A673 (cell line): ENCODE data around the gene GATA5. TPM values are rescaled to one million over a fixed set of nuclear protein-coding genes. Genes with fewer than 3 reads are reported as not detected.

Experiments used
- BruUV-seq: library from RNA; stranded (reverse); fragments of 400-500 nt; replicated peaks from 2 replicates; lab custom pipeline; 2021; lab: Mats Ljungman, UMichigan
- CTCF ChIA-PET: fragments of 300-600 bp; sonication (Branson Sonifier 250); formaldehyde crosslinking; loops from one replicate; lab custom pipeline; 2022; ENCODE audit warnings: antibody characterized with exemption; lab: Charles Lee
- POLR2A ChIA-PET: fragments of 300-600 bp; sonication (Branson Sonifier 250); formaldehyde crosslinking; loops from one replicate; lab custom pipeline; 2022; ENCODE audit warnings: antibody characterized with exemption; ENCODE audit not compliant: low non-redundant PET; lab: Charles Lee
- DNase-seq: peaks from one replicate; pipeline ENCODE4 v3.0.0-alpha.2; 2015; ENCODE audit warnings: low spot score
- H3K27ac ChIP-seq: fragments of 200-600 bp; sonication (generic); 2 replicates; pipeline ENCODE4 v1.5.1; 2016; ENCODE audit warnings: mixed run types, low read depth, mild to moderate bottlenecking, mixed read lengths, antibody characterized with exemption, low read length; ENCODE audit not compliant: poor library complexity, severe bottlenecking
- H3K27me3 ChIP-seq: fragments of 200-600 bp; sonication (generic); replicated peaks from 2 replicates; pipeline ENCODE4 v1.6.1; 2017; ENCODE audit warnings: mixed run types, low read depth, mild to moderate bottlenecking, mixed read lengths, antibody characterized with exemption, low read length; ENCODE audit not compliant: insufficient read depth, poor library complexity
- H3K36me3 ChIP-seq: fragments of 200-600 bp; sonication (generic); 2 replicates; pipeline ENCODE4 v1.6.1; 2016; ENCODE audit warnings: mixed run types, mild to moderate bottlenecking, mixed read lengths, antibody characterized with exemption, low read length; ENCODE audit not compliant: insufficient read depth, poor library complexity, severe bottlenecking
- H3K4me1 ChIP-seq: fragments of 200-600 bp; sonication (generic); 2 replicates; pipeline ENCODE4 v1.6.1; 2017; ENCODE audit warnings: mixed run types, mild to moderate bottlenecking, mixed read lengths, antibody characterized with exemption, low read length; ENCODE audit not compliant: insufficient read depth, poor library complexity, severe bottlenecking
- H3K4me3 ChIP-seq: fragments of 200-600 bp; sonication (generic); 2 replicates; pipeline ENCODE4 v1.5.1; 2016; ENCODE audit warnings: low read depth, mixed run types, mild to moderate bottlenecking, mixed read lengths, low read length; ENCODE audit not compliant: poor library complexity, severe bottlenecking
- H3K9me3 ChIP-seq: fragments of 200-600 bp; sonication (generic); 2 replicates; pipeline ENCODE4 v1.6.1; 2016; ENCODE audit warnings: mixed run types, low read depth, mild to moderate bottlenecking, mixed read lengths, antibody characterized with exemption, low read length; ENCODE audit not compliant: poor library complexity, severe bottlenecking
- CTCF ChIP-seq: fragments of 300-800, 200-600 bp; sonication (generic); conservative IDR thresholded peaks from 2 replicates; pipeline ENCODE4 v1.5.1; 2017; ENCODE audit warnings: low read depth, mild to moderate bottlenecking, antibody characterized with exemption, low read length, moderate library complexity, mixed read lengths
- EZH2 ChIP-seq: fragments of 200-600 bp; sonication (generic); IDR thresholded peaks from 2 replicates; pipeline ENCODE4 v1.6.1; 2017; ENCODE audit warnings: borderline replicate concordance, low read depth, mild to moderate bottlenecking, mixed read lengths, antibody characterized with exemption, low read length; ENCODE audit not compliant: poor library complexity, severe bottlenecking
- intact Hi-C: fragments of 100-400 bp; cut with micrococcal nuclease; formaldehyde crosslinking; loops from one replicate; pipeline ENCODE4 v1.10.0; 2022; ENCODE audit not compliant: unreplicated experiment
- total RNA-seq: library from RNA; stranded (reverse); gene quantifications from 2 replicates; pipeline ENCODE4 v1.2.3, GENCODE V29; 2021

Gene GATA5
- total RNA-seq, 1 experiment from 2014 or later: not detected

- no peak for DNase-seq
- ChIA-PET POLR2A (no interaction called here), CTCF (no interaction called here)
- BruUV-seq: no TSS peak
- Histone ChIP-seq H3K27ac (no peak overlapping the region), H3K4me3 (no peak overlapping the region), H3K27me3 (peaks cover 86% of the 10 kb centered on the region), H3K9me3 (no peaks in the 10 kb centered on the region), H3K4me1 (peaks cover 7% of the 10 kb centered on the region), H3K36me3 (no peaks in the 10 kb centered on the region)
- TF ChIP-seq EZH2 (no peak), CTCF (no peak)
- intact Hi-C loops: no loop called here
Observed at GRCh38 chr20:62477669-62478455, 2.1 kb upstream of the GATA5 start.

- peaks cover 87% of the 10 kb centered on the region for H3K27me3 ChIP-seq
- H3K27ac ChIP-seq: no peak overlapping the region
- TF ChIP-seq CTCF (no peak), EZH2 (peak; percentile 99)
- BruUV-seq: no TSS peak
- no peak overlapping the region for H3K4me3 ChIP-seq
- no peaks in the 10 kb centered on the region for H3K4me1 ChIP-seq
- intact Hi-C loops: no loop called here
- no peak for DNase-seq
- ChIA-PET CTCF (no interaction called here), POLR2A (no interaction called here)
- H3K9me3 ChIP-seq: no peaks in the 10 kb centered on the region
- no peaks in the 10 kb centered on the region for H3K36me3 ChIP-seq
Observed at GRCh38 chr20:62476056-62476838, 452 bp upstream of the GATA5 start.

- TF ChIP-seq EZH2 (peak; percentile 99), CTCF (no peak)
- intact Hi-C loops: no loop called here
- ChIA-PET CTCF (no interaction called here), POLR2A (no interaction called here)
- Histone ChIP-seq H3K4me3 (no peak overlapping the region), H3K27me3 (peaks cover 92% of the 10 kb centered on the region), H3K27ac (no peak overlapping the region), H3K36me3 (no peaks in the 10 kb centered on the region), H3K4me1 (no peaks in the 10 kb centered on the region), H3K9me3 (no peaks in the 10 kb centered on the region)
- BruUV-seq: no TSS peak
- no peak for DNase-seq
Observed at GRCh38 chr20:62475027-62475771, 596 bp downstream of the GATA5 start.
